Osteoblast (primary cell): ENCODE results near the gene PDE1C. TPM values are rescaled to one million over a fixed set of nuclear protein-coding genes. Genes with fewer than 3 reads are reported as not detected.

Experiments
- DNase-seq: peaks from one replicate; pipeline ENCODE4 v3.0.0; 2011; ENCODE audit warnings: low spot score, mixed read lengths; ENCODE audit not compliant: insufficient read length; ENCODE audit errors: missing footprints
- H2AFZ ChIP-seq: 2 replicates; pipeline ENCODE4 v1.6.0; 2011; ENCODE audit warnings: mild to moderate bottlenecking, low read length
- H3K27ac ChIP-seq: 2 replicates; pipeline ENCODE4 v1.5.1; 2011; ENCODE audit warnings: mild to moderate bottlenecking, low read depth, low read length, moderate library complexity
- H3K27me3 ChIP-seq: 2 replicates; pipeline ENCODE4 v1.6.0; 2012; ENCODE audit warnings: mild to moderate bottlenecking, control low read depth, inconsistent platforms, low read length, moderate library complexity; ENCODE audit not compliant: insufficient read depth
- H3K36me3 ChIP-seq: 2 replicates; pipeline ENCODE4 v1.5.1; 2011; ENCODE audit warnings: mild to moderate bottlenecking, low read length, control low read depth, moderate library complexity; ENCODE audit not compliant: insufficient read depth
- H3K4me1 ChIP-seq: 2 replicates; pipeline ENCODE4 v1.5.1; 2011; ENCODE audit warnings: mild to moderate bottlenecking, low read length, control low read depth, moderate library complexity; ENCODE audit not compliant: insufficient read depth
- H3K4me2 ChIP-seq: 2 replicates; pipeline ENCODE4 v1.6.0; 2011; ENCODE audit warnings: mild to moderate bottlenecking, low read length; ENCODE audit not compliant: insufficient read depth
- H3K4me3 ChIP-seq: fragments of 200-600 bp; sonication (generic); 3 replicates; pipeline ENCODE4 v1.5.1; 2012; ENCODE audit warnings: mild to moderate bottlenecking, low read length, inconsistent platforms; ENCODE audit not compliant: insufficient read depth
- H3K79me2 ChIP-seq: 2 replicates; pipeline ENCODE4 v1.6.0; 2012; ENCODE audit warnings: mild to moderate bottlenecking, low read length, control low read depth, inconsistent platforms; ENCODE audit not compliant: insufficient read depth
- H3K9me3 ChIP-seq: 2 replicates; pipeline ENCODE4 v1.5.1; 2011; ENCODE audit warnings: low read depth, low read length, control low read depth
- H4K20me1 ChIP-seq: 2 replicates; pipeline ENCODE4 v1.6.0; 2012; ENCODE audit warnings: mild to moderate bottlenecking, low read length, control low read depth; ENCODE audit not compliant: insufficient read depth
- CTCF ChIP-seq: IDR thresholded peaks from 2 replicates; pipeline ENCODE4 v1.5.1; 2011; ENCODE audit warnings: mild to moderate bottlenecking, low read depth, low read length, moderate library complexity; ENCODE audit errors: extremely low read depth
- total RNA-seq: library from RNA; depleted of rRNA; stranded (reverse); fragments of >200 nt; gene quantifications from 2 replicates; pipeline ENCODE4 v1.2.3, GENCODE V29; 2012

PDE1C gene
- total RNA-seq, 1 donor = 149 TPM

DNA sequence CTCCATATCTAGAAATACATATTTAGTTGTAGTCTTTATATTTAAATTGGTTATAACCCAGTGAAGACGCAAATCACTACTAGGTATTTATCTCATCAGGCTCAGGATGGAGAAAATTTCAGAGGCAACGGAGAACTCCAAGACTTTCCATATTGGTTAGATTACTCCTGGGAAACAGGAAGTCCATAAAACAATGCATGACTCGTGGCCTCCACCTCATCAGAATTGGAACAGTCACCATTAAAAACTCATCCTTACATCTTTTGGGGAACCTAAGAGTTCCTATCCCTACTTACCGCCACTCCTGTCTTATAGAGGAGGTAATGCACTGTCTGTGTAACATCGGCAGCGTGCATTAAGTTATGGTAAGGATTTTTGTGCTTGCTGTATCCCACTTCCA lies 205.6 kb downstream of the PDE1C start:
- no peak overlapping the region for H3K27ac ChIP-seq
- H3K4me1 ChIP-seq = no peaks in the 10 kb centered on the region
- no peak for DNase-seq
- H2AFZ ChIP-seq = no peak overlapping the region
- no peaks in the 10 kb centered on the region for H3K9me3 ChIP-seq
- no peak for TF ChIP-seq CTCF
- H3K4me3 ChIP-seq = no peak overlapping the region
- peaks cover 7% of the 10 kb centered on the region for H3K79me2 ChIP-seq
- no peak overlapping the region for H3K4me2 ChIP-seq
- H3K36me3 ChIP-seq = peaks cover 13% of the 10 kb centered on the region
- peaks cover 6% of the 10 kb centered on the region for H4K20me1 ChIP-seq
- no peaks in the 10 kb centered on the region for H3K27me3 ChIP-seq

DNA sequence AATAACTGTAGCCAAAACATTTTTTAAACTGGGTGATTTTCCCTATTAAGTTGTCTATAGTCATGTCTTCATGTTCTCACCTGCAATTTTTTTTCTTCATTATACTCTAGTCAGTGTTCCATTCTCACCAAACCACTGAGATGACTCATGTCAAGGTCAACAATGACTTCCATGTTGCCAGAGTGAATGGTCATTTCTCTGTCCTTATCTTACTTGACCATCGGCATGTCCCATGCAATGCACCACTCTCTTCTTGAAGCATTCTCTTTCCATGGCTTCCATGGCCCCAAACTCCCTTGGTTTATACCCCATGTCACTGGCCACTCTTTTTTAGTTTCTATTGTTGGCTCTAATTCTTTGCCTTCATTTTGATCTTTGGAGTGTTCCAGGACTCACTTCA lies 209.3 kb downstream of the PDE1C start:
- no peak overlapping the region for H3K27ac ChIP-seq
- H3K36me3 ChIP-seq = peaks cover 7% of the 10 kb centered on the region

GRCh38 chr7:31858055-31858454 lies 212.2 kb downstream of the PDE1C start:
- TF ChIP-seq CTCF = no peak
- H4K20me1 ChIP-seq = no peaks in the 10 kb centered on the region
- H3K27me3 ChIP-seq = no peaks in the 10 kb centered on the region
- no peak overlapping the region for H2AFZ ChIP-seq
- H3K4me3 ChIP-seq = no peak overlapping the region
- no peak overlapping the region for H3K27ac ChIP-seq
- no peaks in the 10 kb centered on the region for H3K9me3 ChIP-seq
- no peaks in the 10 kb centered on the region for H3K79me2 ChIP-seq
- peaks cover 4% of the 10 kb centered on the region for H3K36me3 ChIP-seq
- DNase-seq = peak; percentile 23
- no peak overlapping the region for H3K4me2 ChIP-seq
- no peaks in the 10 kb centered on the region for H3K4me1 ChIP-seq

More for the DNA sequence above, 209.3 kb downstream of the PDE1C start:
- no peak for TF ChIP-seq CTCF
- Histone ChIP-seq H3K79me2 (no peaks in the 10 kb centered on the region), H4K20me1 (no peaks in the 10 kb centered on the region), H3K9me3 (no peaks in the 10 kb centered on the region), H3K4me2 (no peak overlapping the region), H3K27me3 (no peaks in the 10 kb centered on the region), H3K4me1 (no peaks in the 10 kb centered on the region), H3K4me3 (no peak overlapping the region), H2AFZ (no peak overlapping the region)
- no peak for DNase-seq

DNA sequence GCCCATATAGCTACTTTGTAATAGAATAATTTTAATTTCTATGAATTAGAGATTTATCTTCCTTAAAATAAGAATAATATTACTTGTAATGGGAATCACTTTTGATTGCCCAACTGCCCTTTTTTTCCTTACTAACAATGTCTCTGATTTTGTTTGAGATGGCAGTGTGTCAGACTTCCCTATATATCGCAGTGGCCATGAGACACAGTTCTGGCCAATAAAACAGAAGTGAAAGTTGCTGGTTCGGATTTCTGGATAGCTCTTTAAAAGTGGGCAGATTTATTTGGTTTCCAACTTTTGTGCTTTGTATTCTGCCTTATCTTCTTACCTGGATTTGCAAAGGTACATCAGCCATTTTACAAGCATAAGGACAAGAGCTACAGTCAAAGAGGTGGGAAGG lies 213.0 kb downstream of the PDE1C start:
- no peak overlapping the region for H3K4me3 ChIP-seq
- no peak for DNase-seq
- no peaks in the 10 kb centered on the region for H4K20me1 ChIP-seq
- no peaks in the 10 kb centered on the region for H3K79me2 ChIP-seq
- peaks cover 4% of the 10 kb centered on the region for H3K36me3 ChIP-seq
- no peaks in the 10 kb centered on the region for H3K27me3 ChIP-seq
- no peak for TF ChIP-seq CTCF
- no peak overlapping the region for H3K27ac ChIP-seq
- no peak overlapping the region for H2AFZ ChIP-seq
- H3K4me1 ChIP-seq = no peaks in the 10 kb centered on the region
- no peak overlapping the region for H3K4me2 ChIP-seq
- H3K9me3 ChIP-seq = no peaks in the 10 kb centered on the region
